CD14-positive monocyte (primary cell): ENCODE data around the gene GNG4. TPM values are rescaled to one million over a fixed set of nuclear protein-coding genes. Genes with fewer than 3 reads are reported as not detected.

Experiments used
- DNase-seq, 3 donors: peaks; one replicate each; pipeline ENCODE4 v3.0.0-alpha.2; 2011 to 2022
- H2AFZ ChIP-seq: 2 replicates; pipeline ENCODE4 v1.6.0; 2012; ENCODE audit warnings: mild to moderate bottlenecking, low read depth, low read length, inconsistent platforms; ENCODE audit not compliant: insufficient read depth, poor library complexity, severe bottlenecking
- H3K27ac ChIP-seq, 2 donors: 1 replicate in 1 of 2; 2 replicates in 1 of 2; pipeline ENCODE4 v1.5.1; 2012 to 2013; ENCODE audit warnings: low read length in 2 of 2, control low read depth in 1 of 2, inconsistent platforms in 1 of 2, low read depth in 1 of 2, mild to moderate bottlenecking in 1 of 2
- H3K27me3 ChIP-seq, 2 donors: one replicate each; pipeline versions ENCODE4 v1.6.0 to v1.6.1; 2011 to 2013; ENCODE audit warnings: low read length in 2 of 2; ENCODE audit not compliant: control insufficient read depth in 2 of 2, insufficient read depth in 2 of 2
- H3K36me3 ChIP-seq, 2 donors: replicated peaks in 1 of 2; 1 replicate in 1 of 2; 2 replicates in 1 of 2; pipeline versions ENCODE4 v1.5.1 to v1.6.1; 2012 to 2013; ENCODE audit warnings: low read length in 2 of 2, control low read depth in 1 of 2, inconsistent platforms in 1 of 2, mild to moderate bottlenecking in 1 of 2; ENCODE audit not compliant: insufficient read depth in 2 of 2, control insufficient read depth in 1 of 2
- H3K4me1 ChIP-seq, 2 donors: 1 replicate in 1 of 2; 2 replicates in 1 of 2; pipeline versions ENCODE4 v1.5.1 to v1.6.1; 2012 to 2013; ENCODE audit warnings: low read length in 2 of 2, control low read depth in 1 of 2, inconsistent platforms in 1 of 2, mild to moderate bottlenecking in 1 of 2, moderate library complexity in 1 of 2; ENCODE audit not compliant: insufficient read depth in 2 of 2, control insufficient read depth in 1 of 2
- H3K4me2 ChIP-seq: replicated peaks from 2 replicates; pipeline ENCODE3; 2012; ENCODE audit warnings: low read length, moderate library complexity, mild to moderate bottlenecking; ENCODE audit not compliant: poor library complexity, severe bottlenecking; ENCODE audit errors: extremely low read depth
- H3K4me3 ChIP-seq, 3 experiments: fragments of 200-600 bp in 1 of 3; sonication (generic) in 1 of 3; replicated peaks in 1 of 3; 1 replicate in 2 of 3; 2 replicates in 1 of 3; pipeline ENCODE4 v1.5.1; 2011 to 2013; ENCODE audit warnings: low read length in 3 of 3, mild to moderate bottlenecking in 3 of 3, control low read depth in 2 of 3, low read depth in 2 of 3, inconsistent platforms in 1 of 3, moderate library complexity in 1 of 3
- H3K79me2 ChIP-seq: 2 replicates; pipeline ENCODE4 v1.6.0; 2012; ENCODE audit warnings: mild to moderate bottlenecking, control low read depth, inconsistent platforms, low read length, moderate library complexity; ENCODE audit not compliant: insufficient read depth
- H3K9ac ChIP-seq: 2 replicates; pipeline ENCODE4 v1.6.0; 2017; ENCODE audit warnings: low read length, mild to moderate bottlenecking; ENCODE audit not compliant: insufficient read depth, poor library complexity, severe bottlenecking
- H3K9me3 ChIP-seq, 2 donors: replicated peaks in 1 of 2; 1 replicate in 1 of 2; 2 replicates in 1 of 2; pipeline versions ENCODE4 v1.5.1 to v1.6.1; 2012 to 2013; ENCODE audit warnings: low read length in 2 of 2, control low read depth in 1 of 2; ENCODE audit not compliant: control insufficient read depth in 1 of 2, insufficient read depth in 1 of 2
- H4K20me1 ChIP-seq: 2 replicates; pipeline ENCODE4 v1.6.0; 2012; ENCODE audit warnings: mild to moderate bottlenecking, low read length, control low read depth, moderate library complexity; ENCODE audit not compliant: insufficient read depth
- H3K27ac Mint-ChIP-seq, 7 donors: one replicate each; pipeline ENCODE4 v1.8.0; 2020; ENCODE audit warnings: mild to moderate bottlenecking in 7 of 7, mixed read lengths in 7 of 7, moderate library complexity in 6 of 7, inconsistent platforms in 2 of 7
- H3K27me3 Mint-ChIP-seq, 3 donors: one replicate each; pipeline ENCODE4 v1.8.0; 2021 to 2022; ENCODE audit warnings: low read depth in 3 of 3, mild to moderate bottlenecking in 3 of 3, mixed read lengths in 3 of 3, moderate library complexity in 3 of 3, inconsistent platforms in 1 of 3
- H3K36me3 Mint-ChIP-seq, 2 donors: one replicate each; pipeline ENCODE4 v1.8.0; 2020; ENCODE audit warnings: mixed read lengths in 2 of 2, inconsistent platforms in 1 of 2, mild to moderate bottlenecking in 1 of 2
- H3K4me1 Mint-ChIP-seq: one replicate; pipeline ENCODE4 v1.8.0; 2020; ENCODE audit warnings: mild to moderate bottlenecking, mixed read lengths
- H3K4me3 Mint-ChIP-seq, 2 donors: one replicate each; pipeline ENCODE4 v1.8.0; 2020; ENCODE audit warnings: mild to moderate bottlenecking in 2 of 2, mixed read lengths in 2 of 2, moderate library complexity in 1 of 2
- H3K9me3 Mint-ChIP-seq, 7 donors: one replicate each; pipeline ENCODE4 v1.8.0; 2020 to 2022; ENCODE audit warnings: mixed read lengths in 7 of 7, mild to moderate bottlenecking in 6 of 7, moderate library complexity in 6 of 7, inconsistent platforms in 2 of 7
- WGBS: methylation state at CpG from one replicate; pipeline ENCODE4 v1.1.5; 2013; ENCODE audit warnings: missing lambda C conversion rate; ENCODE audit not compliant: insufficient coverage; 5-methylcytosine and 5-hydroxymethylcytosine counted together
- intact Hi-C, 2 donors: fragments of 100-400 bp; cut with micrococcal nuclease; formaldehyde crosslinking; loops; one replicate each; pipeline versions ENCODE4 v1.15.0 to v1.15.1; 2023
- polyA plus RNA-seq, 3 donors: library from polyadenylated mRNA; depleted of rRNA in 1 of 3; unstranded in 2 of 3; stranded (reverse) in 1 of 3; fragments of 300-500 nt in 2 of 3; fragments of >200 nt in 1 of 3; fragmentation: Illumina TruSeq in 2 of 3; gene quantifications; 1 replicate in 2 of 3; 2 replicates in 1 of 3; pipeline ENCODE4 v1.2.3, GENCODE V29; 2012 to 2021
- TF ChIP-seq, protein P1 (sequence below): fragments of 200-600 bp; IDR thresholded peaks from one replicate; pipeline ENCODE4 v1.8.0; 2022; ENCODE audit warnings: antibody characterized with exemption, mild to moderate bottlenecking

The GNG4 gene
- polyA plus RNA-seq, 3 donors, result not detected

DNA sequence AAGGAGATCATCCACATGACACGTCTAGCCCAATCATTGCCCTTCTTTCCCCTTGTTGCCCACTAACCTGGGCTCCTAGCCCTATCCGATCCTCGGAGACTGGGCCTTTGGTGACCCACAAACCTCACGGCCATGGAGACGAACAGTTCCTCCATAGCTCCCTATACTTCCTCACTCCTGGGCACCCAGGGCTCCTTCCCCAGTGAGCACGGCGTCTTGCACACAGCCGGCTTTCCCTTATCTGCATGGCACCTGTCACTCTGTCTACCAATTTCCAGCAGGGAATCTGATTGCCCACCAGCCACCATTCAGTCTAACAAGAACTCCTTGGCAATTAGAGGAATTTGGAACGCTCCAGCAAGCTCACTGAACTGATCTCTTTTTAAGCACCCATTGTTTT, 3.1 kb downstream of the GNG4 start:
- H3K9me3 Mint-ChIP-seq, result peaks cover 0 to 21% (median 12%) of the 10 kb centered on the region in 7 donors
- Histone ChIP-seq H3K79me2 (no peaks in the 10 kb centered on the region), H3K9ac (no peak overlapping the region), H3K9me3 (peaks cover 0 to 26% of the 10 kb centered on the region in 2 donors), H3K4me2 (no peak overlapping the region), H3K27me3 (peaks cover 37 to 83% of the 10 kb centered on the region in 2 donors), H3K4me1 (peaks cover 32 to 34% of the 10 kb centered on the region in 2 donors), H3K36me3 (no peaks in the 10 kb centered on the region), H4K20me1 (no peaks in the 10 kb centered on the region), H3K27ac (no peak overlapping the region), H2AFZ (no peak overlapping the region), H3K4me3 (no peak overlapping the region)
- peak overlapping the region in 1 of 2 donors; percentile 97 for H3K4me3 Mint-ChIP-seq
- DNase-seq, result no peak
- TF ChIP-seq, protein P1, sequence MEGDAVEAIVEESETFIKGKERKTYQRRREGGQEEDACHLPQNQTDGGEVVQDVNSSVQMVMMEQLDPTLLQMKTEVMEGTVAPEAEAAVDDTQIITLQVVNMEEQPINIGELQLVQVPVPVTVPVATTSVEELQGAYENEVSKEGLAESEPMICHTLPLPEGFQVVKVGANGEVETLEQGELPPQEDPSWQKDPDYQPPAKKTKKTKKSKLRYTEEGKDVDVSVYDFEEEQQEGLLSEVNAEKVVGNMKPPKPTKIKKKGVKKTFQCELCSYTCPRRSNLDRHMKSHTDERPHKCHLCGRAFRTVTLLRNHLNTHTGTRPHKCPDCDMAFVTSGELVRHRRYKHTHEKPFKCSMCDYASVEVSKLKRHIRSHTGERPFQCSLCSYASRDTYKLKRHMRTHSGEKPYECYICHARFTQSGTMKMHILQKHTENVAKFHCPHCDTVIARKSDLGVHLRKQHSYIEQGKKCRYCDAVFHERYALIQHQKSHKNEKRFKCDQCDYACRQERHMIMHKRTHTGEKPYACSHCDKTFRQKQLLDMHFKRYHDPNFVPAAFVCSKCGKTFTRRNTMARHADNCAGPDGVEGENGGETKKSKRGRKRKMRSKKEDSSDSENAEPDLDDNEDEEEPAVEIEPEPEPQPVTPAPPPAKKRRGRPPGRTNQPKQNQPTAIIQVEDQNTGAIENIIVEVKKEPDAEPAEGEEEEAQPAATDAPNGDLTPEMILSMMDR, result no peak
- peaks cover 36% of the 10 kb centered on the region for H3K4me1 Mint-ChIP-seq
- WGBS, result 93% methylated on average over 8 of the region's 9 CpGs
- peaks cover 9 to 13% of the 10 kb centered on the region in 2 donors for H3K36me3 Mint-ChIP-seq
- no peak overlapping the region for H3K27ac Mint-ChIP-seq
- intact Hi-C loops, result no loop called here
- H3K27me3 Mint-ChIP-seq, result peaks cover 65 to 84% (median 79%) of the 10 kb centered on the region in 3 donors

DNA sequence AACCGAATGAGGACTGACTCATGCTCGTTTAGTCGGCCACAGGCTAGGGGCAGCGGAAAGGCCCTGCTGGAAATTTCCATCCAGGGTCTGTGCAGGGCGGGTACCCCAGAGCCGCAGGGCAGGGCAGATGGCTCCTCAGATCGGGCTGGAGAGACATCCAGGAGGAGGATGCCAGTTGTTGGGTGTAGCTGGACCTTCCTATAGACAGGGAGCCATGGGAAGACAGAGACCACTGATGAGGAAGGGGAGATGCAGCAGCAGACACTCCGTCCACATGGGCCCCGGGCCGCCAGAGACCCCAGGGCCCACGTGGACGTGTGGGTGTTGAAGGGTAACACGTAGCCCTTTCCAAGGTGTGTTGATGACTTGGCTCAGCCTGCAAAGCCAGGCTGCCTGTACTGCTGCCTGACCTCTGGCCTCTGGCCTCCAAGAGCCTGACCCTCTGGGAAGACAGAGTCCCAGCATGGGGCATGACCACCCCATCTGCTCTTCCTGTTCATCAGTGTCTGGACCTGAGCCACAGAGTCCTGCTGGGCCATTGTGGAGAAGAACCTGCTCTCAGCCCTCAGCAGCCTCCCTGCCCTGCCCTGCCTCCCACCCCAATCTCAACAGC, 4.8 kb downstream of the GNG4 start:
- Mint-ChIP-seq H3K9me3 (peaks cover 0 to 14% (median 12%) of the 10 kb centered on the region in 7 donors), H3K4me1 (peaks cover 27% of the 10 kb centered on the region), H3K27me3 (peaks cover 56 to 79% (median 66%) of the 10 kb centered on the region in 3 donors), H3K36me3 (peaks cover 4 to 7% of the 10 kb centered on the region in 2 donors), H3K4me3 (no peak overlapping the region), H3K27ac (no peak overlapping the region)
- Histone ChIP-seq H3K4me3 (no peak overlapping the region), H4K20me1 (no peaks in the 10 kb centered on the region), H3K36me3 (no peaks in the 10 kb centered on the region), H3K9ac (no peak overlapping the region), H3K9me3 (peaks cover 0 to 21% of the 10 kb centered on the region in 2 donors), H3K4me1 (peaks cover 23 to 24% of the 10 kb centered on the region in 2 donors), H3K27ac (no peak overlapping the region), H3K27me3 (peaks cover 24 to 70% of the 10 kb centered on the region in 2 donors), H3K4me2 (no peak overlapping the region), H2AFZ (no peak overlapping the region), H3K79me2 (no peaks in the 10 kb centered on the region)
- 93% methylated on average over 13 of the region's 13 CpGs for WGBS
- no peak for DNase-seq
- intact Hi-C loops, result no loop called here
- TF ChIP-seq, protein P1, result no peak
